HG03064 (cell line): Measurements from ENCODE around the gene KRT78.
"Not testable (repeated sequence)": the region's sequence is repeated elsewhere in the genome, so short reads cannot be mapped to it uniquely, and the experiment has no call there.

Experiments used
- ATAC-seq: cut with Tn5 transposase; IDR thresholded peaks from one replicate; pipeline ENCODE4 v1.9.1; 2021; ENCODE audit warnings: low read depth; ENCODE audit not compliant: unreplicated experiment

The KRT78 gene

GRCh38 chr12:52848661-52849255 is at the start of gene KRT78:
Gene KRT78, minus strand, starts transcription at chr12:52848994. Its CDS starts 64 bp downstream, at chr12:52848930.
- no peak for ATAC-seq

DNA sequence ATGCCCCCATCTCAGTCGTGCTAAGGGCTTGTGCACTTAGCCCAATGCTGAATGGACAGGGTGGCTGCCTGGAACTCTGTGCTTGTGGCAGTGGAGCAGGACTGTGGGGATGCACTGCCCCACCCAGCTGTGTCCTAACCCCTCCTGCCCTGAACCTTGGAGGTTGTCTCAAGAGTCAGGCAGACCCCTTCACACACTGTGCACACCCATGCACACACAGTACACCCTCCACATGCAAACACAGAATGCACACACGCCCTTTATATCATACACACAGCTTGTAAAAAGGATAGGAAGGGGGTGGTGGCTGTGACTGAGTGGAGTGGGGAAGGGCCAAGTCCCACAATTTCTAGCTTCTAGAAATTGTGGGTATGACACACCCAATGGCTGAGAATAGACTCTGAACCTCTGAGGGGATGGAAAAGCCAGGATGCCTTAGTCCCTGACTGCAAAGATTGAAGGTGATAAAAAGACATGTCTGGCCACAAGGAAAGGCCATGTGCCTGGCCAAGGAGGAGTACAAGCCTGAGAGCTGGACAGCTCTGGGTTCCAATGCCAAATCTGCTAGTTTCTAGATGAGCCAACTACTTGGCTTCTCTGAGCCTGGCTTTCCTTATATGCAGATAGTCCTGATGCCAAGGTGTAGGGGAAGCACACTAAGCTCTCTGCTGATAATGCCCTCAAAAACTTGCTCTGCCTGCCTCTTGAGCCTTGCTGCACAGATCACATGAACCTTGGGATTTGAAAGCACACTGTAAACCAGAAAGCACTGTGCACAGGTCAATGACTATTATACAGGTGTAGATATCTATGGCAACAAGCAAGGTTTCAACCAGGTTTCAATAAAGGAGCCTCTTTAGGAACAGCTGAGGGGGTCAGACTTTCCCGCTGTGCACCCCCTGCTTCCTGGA is 47.7 kb upstream of the KRT78 start:
- ATAC-seq = no peak

DNA sequence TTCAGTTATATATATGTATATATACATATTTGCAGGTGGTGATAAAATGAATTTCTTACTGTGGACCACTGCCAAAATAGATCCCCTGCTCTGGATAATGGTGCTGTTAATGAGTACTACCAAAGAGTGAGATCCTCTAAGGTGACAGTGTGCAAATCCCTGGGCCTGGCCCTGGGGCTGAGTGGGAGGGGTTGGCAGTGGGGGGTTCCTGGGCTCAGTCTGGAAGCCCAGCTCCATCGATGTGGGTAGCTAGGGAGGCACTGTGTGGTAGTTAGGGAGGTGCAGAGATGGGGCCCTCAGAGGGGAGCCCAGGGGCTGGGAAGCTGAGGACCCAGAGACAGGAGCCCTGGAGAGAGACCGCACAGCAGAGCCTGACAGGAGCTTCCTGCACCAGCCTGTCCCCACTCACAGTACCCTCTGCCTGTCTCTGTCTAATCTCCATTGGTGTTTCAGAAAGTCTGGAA is 47.0 kb upstream of the KRT78 start:
- no peak for ATAC-seq

GRCh38 chr12:52892974-52893373 is 44.2 kb upstream of the KRT78 start:
- ATAC-seq = no peak

DNA sequence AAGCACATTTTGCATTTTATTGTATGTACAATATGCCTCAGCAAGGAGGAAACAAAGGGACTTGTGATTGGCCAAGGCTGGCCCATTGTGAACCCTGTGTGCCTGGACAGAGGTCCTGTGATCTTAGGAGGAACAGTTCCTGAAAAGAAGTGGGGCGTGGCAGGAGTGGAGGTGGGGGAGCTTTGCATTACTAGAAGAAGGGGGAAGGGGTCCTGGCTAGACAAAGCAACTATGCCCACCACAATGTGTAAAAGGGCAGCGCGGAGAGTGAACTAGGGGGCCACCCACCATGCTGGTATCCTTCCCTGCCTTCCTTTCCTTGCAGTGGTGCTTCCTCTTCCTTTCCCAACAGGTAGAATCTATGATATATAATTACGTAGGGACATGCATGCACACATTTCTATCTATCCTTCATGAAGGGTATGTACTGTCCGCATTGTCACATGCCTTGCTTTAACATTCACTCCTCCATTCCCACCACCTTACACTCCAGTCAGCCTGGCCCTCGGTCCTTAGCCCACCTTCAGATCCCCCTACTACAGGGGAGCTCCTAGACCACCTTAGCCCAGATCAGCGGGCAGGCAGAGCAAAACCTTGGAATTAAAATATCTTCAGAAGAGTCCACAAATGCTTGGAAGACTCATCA is 43.5 kb upstream of the KRT78 start:
- no peak for ATAC-seq

DNA sequence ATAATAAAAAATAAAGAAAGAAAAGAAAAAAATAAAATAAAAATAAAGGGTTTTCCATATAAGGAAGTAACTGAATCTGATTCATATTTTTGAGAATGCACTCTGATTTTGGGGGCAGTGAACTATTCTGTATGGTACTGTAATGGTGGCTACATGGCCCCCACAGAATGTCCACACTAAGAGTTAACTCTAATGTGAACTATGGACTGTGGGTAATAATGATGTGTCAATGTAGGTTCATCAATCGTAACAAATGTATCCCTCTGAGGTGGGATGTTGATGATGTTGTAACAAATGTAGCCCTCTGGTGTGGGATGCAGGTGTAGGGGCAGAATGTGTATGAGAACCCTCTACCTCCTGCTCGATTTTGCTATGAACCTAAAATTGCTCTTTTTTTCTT is 42.2 kb upstream of the KRT78 start:
- ATAC-seq = no peak

DNA sequence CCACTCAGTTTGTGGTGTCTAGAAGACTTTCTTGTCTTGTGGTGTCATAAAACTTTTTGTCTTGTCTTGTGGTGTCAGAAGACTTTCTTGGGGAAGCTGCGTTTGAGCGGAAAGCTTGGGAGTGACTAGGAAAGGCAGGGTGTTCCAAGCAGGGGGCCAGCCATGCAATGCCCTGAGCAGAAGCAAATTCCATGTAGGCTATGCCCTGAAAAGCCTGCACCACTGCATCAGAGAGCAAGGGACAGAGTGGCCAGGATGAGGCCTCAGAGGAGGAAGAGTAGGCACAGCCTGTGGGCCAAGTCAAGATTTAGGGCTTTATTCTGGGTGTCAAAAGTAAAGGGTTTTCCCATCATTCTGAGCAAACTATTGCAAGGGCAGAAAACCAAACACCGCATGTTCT is 41.6 kb upstream of the KRT78 start:
- ATAC-seq = no peak

DNA sequence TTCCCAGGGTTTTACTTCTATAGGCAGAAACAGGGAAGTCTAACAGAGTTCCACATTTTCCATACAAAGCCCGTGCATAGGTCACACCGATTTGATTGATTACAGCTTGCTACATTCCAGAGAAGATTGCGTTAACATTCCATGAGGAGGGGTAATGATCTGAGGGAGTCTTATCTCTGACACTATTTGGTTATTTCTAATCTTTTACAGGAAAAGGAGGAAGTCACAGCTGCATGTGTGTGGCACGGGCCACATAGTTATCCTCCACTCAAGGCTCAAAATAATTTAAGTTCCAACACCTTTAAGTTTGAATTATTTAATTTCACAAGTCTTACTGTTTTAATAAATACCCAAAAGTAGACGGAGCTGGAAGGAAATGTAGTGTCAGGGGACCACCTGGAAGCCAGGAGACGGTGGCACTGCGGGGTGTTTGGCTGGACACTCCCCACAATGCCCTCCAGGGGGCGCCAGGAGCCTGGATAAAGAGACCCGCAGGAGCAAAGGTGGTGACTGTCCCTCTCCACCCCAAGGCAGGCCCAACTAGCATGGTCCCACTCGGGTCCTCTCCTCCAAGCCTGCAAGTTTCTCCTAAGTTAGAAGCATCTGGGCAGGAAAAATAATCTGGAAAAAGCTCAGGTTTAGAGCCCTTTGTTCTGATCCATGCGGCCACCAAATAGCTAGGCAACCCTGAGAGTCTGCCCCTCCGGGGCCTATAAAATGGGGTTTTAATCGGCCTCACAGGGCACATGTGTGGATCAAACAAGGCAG is 35.9 kb upstream of the KRT78 start:
- no peak for ATAC-seq

DNA sequence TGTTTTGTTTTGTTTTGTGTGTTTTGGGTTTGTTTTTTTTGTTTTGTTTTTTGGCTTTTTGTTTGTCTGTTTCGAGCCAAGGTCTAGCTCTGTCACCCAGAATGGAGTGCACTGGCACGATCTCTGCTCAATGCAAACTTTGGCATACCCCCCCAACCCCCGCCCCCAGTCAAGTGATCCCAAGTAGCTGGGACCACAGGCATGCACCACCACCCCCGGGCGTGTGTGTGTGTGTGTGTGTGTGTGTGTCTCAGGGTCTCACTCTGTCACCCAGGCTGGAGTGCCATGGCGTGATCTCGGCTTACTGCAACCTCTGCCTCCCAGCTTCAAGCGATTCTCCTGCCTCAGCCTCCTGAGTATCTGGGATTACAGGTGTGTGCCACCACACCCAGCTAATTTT is 31.7 kb upstream of the KRT78 start:
- not testable (repeated sequence) for ATAC-seq

DNA sequence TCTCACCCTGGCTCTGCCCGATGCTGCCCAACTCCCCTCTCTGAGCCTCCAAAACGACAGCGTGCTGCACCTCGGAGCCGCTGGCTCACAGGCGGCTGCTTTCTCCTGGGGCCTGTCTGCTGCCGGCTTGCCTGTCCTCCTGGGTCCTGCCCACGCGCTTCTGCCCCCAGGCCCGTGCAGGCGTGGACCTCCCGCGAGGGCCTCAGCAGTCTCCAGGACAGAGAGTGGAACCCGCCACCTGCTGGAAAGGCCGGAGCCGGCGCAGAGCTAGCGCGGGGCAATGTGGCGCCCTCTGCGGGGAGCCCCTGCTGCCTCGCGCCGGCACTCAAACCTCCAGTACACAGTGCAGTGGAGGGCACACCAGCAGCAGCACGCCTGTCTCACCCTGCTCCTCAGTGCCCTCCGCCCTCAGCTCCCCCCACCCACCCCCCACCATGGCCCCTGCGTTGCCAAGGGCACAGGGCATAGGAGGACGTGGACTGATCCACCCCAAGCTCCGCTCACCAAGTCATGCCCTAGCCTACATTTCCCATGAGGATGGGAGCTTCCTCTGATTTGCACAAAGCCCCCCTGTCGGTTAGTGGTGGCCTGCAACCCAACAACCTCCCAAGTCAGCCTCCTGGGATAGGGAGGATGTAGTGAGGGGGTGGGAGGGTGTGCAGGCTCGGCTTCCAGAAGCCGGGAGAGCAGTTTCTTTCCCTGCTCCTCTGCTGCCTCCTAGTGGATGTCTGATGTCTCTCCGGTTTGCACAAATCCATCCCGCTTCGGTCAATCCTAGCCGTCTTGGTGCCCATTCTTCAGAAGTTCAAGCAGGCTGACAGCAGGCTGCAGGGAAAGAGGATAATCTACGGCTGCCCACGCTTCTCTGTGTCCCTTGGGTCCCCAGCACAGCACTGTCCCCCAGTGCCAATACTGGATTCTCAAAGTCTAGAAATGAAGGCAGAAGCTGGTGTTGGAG is 30.9 kb upstream of the KRT78 start:
- no peak for ATAC-seq

- ATAC-seq = no peak
Measured at GRCh38 chr12:52878507-52879393, 30.0 kb upstream of the KRT78 start.

DNA sequence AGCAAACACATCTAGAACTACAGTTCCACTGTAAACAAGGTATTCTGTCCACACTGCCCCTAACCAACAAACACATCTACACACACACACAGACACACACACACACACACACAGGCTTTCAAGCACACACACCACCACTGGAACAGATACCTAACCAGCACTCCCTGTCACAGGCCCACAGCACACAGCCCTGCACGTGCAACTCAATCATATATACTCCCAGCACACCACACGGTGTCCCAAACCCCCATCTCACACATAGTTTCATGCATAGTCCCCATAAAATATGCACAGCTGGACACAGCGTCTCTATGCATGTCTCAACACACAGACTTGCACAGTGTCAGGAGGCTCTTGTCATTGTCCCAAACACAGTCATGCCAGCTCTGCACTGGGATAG is 28.4 kb upstream of the KRT78 start:
- ATAC-seq = no peak

DNA sequence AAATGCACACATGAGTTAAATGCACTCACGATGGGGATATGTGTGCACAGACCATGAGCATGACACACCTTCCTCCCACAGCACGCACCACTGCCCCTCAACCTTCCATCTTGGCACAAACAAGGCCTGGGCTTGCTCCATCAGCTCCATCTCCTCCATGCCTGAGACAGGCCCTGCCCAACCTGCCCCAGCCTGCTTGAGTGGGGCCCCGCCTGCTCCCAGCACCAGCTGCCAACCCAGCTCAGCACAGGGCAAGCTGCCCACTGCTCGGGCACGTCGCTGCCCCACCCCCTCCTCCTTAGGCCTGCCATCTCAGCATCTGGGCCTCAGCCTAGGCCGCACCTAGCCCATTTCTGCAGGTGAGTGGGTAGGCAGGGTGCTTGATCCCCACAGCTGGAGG is 27.6 kb upstream of the KRT78 start:
- no peak for ATAC-seq

DNA sequence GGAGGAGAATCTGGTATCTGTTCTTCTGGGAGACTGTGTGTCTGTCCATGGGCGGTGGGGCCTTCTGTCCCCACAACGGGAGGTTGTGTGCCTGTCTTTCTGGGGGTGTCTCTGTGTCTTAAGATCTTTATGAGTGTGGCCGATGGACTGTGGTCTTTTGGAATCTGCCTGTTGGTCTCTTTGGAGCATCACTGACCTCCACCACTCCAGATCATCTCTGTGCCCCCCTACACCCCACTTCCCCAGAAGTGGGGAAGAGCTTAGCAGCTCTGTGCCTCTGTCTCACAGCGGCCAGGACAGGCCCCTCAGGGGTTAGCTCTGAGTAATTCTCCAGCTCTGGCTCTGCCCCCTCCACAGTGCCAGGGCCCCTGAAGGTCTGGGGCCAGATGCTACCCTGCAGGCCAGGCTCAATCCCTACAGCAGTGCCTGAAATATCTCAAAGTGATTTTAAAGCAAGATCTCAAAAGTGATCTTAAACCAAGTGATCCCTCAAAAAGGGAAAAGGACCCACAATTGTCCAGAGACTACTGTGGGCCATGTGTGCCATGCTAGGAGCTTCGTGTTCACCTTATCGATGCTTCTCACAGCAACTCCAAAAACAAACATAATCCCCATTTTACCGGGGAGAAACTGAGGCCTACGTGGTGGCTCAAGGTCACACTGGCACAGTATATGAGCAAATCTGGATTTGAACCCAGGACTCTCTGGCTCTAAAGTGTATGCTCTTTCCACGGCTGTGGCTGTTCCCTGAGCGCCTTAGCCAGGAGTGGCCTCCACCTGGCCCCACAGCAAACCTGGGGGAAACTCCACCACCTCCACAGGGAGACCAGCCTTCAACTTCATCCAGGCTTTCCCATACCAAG is 26.0 kb upstream of the KRT78 start:
- no peak for ATAC-seq

DNA sequence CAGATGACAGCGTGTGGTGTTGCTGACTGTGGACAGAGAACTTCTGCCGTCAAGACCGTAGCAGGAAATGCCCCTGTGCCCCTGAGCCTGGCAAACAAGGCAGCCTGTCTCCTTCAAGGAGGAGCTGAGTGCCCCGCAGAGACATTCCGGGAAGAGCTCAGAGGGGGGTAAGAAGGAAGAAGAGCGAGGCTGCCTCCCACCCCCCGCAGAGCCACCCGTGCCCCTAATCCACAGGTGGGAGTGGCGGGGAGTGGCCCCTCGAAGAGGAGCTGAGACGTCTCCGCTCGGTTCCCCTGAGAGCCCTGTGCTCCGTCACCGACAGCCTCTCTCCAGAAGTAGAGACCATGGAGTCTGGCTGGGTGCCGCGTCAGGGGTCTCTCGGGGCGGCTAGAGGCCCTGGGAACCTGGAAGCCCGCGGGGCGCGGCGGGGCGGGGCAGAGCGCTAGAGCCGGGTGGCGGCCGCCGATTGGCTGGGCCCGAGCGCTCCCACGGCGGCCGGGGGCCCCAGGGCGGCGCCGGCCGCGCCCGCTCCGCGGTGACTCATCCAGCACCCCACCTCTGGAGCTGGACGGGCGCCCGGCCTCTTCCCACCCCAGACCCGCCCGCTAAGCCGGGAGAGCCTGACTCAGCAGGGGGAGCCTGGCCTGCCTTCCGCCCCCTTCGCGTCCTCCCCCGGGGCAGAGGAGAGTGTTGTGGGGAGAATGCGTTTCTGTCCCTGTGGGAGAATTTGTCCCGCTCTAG is 25.2 kb upstream of the KRT78 start:
- ATAC-seq = no peak

GRCh38 chr12:52873513-52873831 is 24.7 kb upstream of the KRT78 start:
- ATAC-seq = no peak
